Astrocyte of the cerebellum (primary cell): Measurements from ENCODE around the gene SPART.

Experiments
- DNase-seq: peaks from one replicate; pipeline ENCODE4 v3.0.0-alpha.2; 2011; ENCODE audit warnings: low read depth
- H3K4me3 ChIP-seq: 2 replicates; pipeline ENCODE4 v1.5.1; 2011; ENCODE audit warnings: mild to moderate bottlenecking, low read depth, low read length, moderate library complexity
- in situ Hi-C: cut with HindIII; loops from 2 replicates; pipeline ENCODE4 v1.10.0; 2017; ENCODE audit warnings: low sequenced_read_pairs
- TF ChIP-seq, protein P1 (sequence below): IDR thresholded peaks from 2 replicates; pipeline ENCODE4 v1.5.1; 2012; ENCODE audit warnings: low read length, low read depth, moderate library complexity, mild to moderate bottlenecking; ENCODE audit errors: missing control alignments

Gene SPART

GRCh38 chr13:36345438-36346221 is 564 bp downstream of the SPART start:
- DNase-seq: peak; percentile 82

DNA sequence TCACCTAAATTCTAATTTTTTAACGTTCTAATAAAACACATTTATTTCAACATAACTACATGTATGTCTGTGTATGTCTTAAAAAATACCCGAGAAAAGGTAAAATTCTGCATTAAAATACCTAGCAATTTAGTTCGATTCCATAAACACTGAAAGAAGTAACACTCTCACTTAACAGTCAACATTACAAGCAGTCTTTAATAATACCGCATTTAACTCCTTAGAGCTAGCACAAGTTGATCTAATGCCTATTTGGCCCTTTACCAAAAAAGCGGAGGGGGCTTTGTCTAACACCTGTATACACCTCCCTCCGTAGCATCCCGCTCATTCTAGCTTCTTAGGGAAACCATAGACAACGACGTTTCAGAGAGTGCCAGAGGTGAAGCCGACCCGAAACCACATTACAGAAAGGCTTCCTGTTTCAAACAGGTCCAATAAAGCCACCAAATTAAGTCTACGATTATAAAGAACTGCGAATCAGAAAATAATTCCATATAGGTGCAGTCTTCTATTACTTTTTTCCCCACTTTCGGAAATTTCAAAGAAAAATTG is 1.2 kb downstream of the SPART start:
- peak overlapping the region; percentile 69 for H3K4me3 ChIP-seq
- no peak for DNase-seq
- in situ Hi-C loops: loop anchor here (5.0 kb wide), 2 partner anchors 47 to 83 kb away; no protein-coding TSS in a partner anchor
- TF ChIP-seq, protein P1, sequence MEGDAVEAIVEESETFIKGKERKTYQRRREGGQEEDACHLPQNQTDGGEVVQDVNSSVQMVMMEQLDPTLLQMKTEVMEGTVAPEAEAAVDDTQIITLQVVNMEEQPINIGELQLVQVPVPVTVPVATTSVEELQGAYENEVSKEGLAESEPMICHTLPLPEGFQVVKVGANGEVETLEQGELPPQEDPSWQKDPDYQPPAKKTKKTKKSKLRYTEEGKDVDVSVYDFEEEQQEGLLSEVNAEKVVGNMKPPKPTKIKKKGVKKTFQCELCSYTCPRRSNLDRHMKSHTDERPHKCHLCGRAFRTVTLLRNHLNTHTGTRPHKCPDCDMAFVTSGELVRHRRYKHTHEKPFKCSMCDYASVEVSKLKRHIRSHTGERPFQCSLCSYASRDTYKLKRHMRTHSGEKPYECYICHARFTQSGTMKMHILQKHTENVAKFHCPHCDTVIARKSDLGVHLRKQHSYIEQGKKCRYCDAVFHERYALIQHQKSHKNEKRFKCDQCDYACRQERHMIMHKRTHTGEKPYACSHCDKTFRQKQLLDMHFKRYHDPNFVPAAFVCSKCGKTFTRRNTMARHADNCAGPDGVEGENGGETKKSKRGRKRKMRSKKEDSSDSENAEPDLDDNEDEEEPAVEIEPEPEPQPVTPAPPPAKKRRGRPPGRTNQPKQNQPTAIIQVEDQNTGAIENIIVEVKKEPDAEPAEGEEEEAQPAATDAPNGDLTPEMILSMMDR: no peak

More at GRCh38 chr13:36345438-36346221, 564 bp downstream of the SPART start:
- TF ChIP-seq, protein P1: no peak
- peak overlapping the region; percentile 69 for H3K4me3 ChIP-seq
- in situ Hi-C loops: loop anchor here (5.0 kb wide), 1 partner anchor 47 kb away; no protein-coding TSS in a partner anchor

- no peak for DNase-seq
- H3K4me3 ChIP-seq: peak overlapping the region; percentile 69
- in situ Hi-C loops: loop anchor here (5.0 kb wide), 1 partner anchor 82 kb away; no protein-coding TSS in a partner anchor
- TF ChIP-seq, protein P1: no peak
Measured at GRCh38 chr13:36344173-36344572, 2.0 kb downstream of the SPART start.

GRCh38 chr13:36343766-36344165 is 2.4 kb downstream of the SPART start:
- DNase-seq: no peak
- in situ Hi-C loops: loop anchor here (5.0 kb wide), 1 partner anchor 81 kb away; no protein-coding TSS in a partner anchor
- TF ChIP-seq, protein P1: no peak
- H3K4me3 ChIP-seq: peak overlapping the region; percentile 69

DNA sequence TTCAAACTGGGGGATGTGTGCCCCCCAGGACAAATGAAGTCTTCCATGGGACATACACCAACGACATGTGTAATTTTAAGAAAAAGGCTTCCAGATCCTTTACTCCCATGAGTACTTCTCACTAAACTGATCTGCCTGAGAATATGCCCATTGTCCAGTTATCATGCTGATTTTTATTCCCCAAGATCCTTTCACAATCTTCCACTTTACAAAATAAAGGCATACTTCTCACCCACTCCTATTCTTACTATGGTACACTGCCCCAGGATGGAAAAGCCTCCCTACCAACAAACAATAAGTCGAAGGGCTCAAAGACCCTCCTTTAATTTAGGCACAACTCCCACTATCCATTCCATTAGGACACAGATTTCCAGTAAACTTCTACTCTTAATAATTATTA is 3.5 kb downstream of the SPART start:
- no peak overlapping the region for H3K4me3 ChIP-seq
- DNase-seq: no peak
- in situ Hi-C loops: loop anchor here (5.0 kb wide), 1 partner anchor 80 kb away; no protein-coding TSS in a partner anchor
- TF ChIP-seq, protein P1: no peak

- H3K4me3 ChIP-seq: no peak overlapping the region
- TF ChIP-seq, protein P1: no peak
- no peak for DNase-seq
- in situ Hi-C loops: loop anchor here (5.0 kb wide), 1 partner anchor 79 kb away; no protein-coding TSS in a partner anchor
Measured at GRCh38 chr13:36341718-36342117, 4.5 kb downstream of the SPART start.
